ENCODE results near the gene FKBP1A. TPM values are rescaled to one million over a fixed set of nuclear protein-coding genes. Genes with fewer than 3 reads are reported as not detected.

Gene FKBP1A
- total and polyA plus RNA-seq, 9 donors, result 64.7 to 697 (median 154) TPM

DNA sequence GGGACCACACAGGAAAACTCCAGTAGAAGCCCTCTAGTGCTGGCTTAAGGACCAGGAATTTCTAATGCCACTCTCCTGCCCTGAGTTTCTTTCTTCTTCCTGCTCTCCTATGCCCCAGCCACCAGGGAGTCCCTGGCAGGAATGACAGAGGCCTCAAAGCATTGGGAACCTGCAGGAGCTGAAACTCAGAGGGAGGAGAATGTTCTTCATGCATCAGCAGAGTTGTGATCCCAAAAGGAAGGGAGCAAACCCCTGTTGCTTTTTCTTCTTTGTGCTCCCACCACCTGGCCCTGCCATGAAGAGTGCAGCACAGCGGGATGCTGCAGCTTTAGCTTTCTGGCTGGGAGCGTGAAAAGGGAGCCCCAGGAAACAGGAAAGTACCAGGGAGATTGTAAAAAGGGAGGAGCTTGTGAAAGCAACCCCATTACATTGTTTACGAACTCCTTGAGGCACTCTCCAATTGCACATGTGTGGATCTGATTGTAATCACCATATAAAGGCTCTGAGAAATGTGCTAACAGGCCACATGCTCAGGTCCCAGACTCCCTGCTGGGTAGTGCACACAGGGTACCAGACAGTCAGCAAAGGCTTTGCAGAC, 34.7 kb upstream of the FKBP1A start:
- TF ChIP-seq, protein P1, sequence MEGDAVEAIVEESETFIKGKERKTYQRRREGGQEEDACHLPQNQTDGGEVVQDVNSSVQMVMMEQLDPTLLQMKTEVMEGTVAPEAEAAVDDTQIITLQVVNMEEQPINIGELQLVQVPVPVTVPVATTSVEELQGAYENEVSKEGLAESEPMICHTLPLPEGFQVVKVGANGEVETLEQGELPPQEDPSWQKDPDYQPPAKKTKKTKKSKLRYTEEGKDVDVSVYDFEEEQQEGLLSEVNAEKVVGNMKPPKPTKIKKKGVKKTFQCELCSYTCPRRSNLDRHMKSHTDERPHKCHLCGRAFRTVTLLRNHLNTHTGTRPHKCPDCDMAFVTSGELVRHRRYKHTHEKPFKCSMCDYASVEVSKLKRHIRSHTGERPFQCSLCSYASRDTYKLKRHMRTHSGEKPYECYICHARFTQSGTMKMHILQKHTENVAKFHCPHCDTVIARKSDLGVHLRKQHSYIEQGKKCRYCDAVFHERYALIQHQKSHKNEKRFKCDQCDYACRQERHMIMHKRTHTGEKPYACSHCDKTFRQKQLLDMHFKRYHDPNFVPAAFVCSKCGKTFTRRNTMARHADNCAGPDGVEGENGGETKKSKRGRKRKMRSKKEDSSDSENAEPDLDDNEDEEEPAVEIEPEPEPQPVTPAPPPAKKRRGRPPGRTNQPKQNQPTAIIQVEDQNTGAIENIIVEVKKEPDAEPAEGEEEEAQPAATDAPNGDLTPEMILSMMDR (IDR thresholded peaks at IDR 0.05), result no peak
- TF ChIP-seq POLR2A (IDR thresholded peaks at IDR 0.05) (no peak), EP300 (IDR thresholded peaks at IDR 0.05) (no peak)
- Histone ChIP-seq H3K36me3 (no peaks in the 10 kb centered on the region), H3K9me3 (no peaks in the 10 kb centered on the region), H3K4me3 (no peak overlapping the region), H3K4me1 (ENCODE audit: insufficient read depth) (no peaks in the 10 kb centered on the region), H3K27me3 (no peaks in the 10 kb centered on the region), H3K27ac (no peak overlapping the region)
- intact Hi-C loops (cut with DNase I), result no loop called here
- WGBS, 3 donors, result 19 to 23% (median 20%) methylated on average over 3 of the region's 3 CpGs
- no peak for DNase-seq

DNA sequence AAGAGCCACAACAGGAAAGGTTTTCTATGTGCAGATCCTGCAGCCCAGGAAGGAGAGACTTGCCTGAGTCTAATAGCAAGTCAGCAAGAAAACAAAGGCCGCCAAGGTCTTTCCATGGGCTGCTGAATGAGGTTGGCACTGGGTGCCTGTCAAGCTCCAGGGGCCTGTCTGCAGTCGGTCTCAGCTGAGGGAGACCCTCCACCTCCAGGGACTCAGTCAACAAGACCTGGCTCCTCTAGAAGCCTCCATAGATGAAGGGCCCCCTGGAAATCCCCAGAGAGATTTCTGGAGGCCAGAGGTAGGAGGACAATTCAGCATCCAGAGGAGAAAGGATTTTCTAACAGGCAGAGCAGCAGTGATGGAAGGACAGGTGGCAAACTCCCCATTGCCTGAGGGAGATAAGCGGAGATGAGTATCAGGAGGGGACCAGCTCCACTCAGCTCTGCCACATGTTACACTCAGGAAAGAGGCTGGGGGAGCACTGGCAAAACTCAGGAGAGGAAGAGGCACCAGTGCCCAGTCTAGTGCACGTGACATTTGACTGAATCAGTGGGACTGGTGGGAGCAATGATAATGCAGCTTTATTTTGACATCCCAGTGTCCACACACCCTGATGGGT, 33.5 kb upstream of the FKBP1A start:
- no peak overlapping the region for H3K27ac ChIP-seq
- H3K9me3 ChIP-seq, result no peaks in the 10 kb centered on the region
- TF ChIP-seq, protein P1 (IDR thresholded peaks at IDR 0.05), result no peak
- TF ChIP-seq EP300 (IDR thresholded peaks at IDR 0.05) (no peak), POLR2A (IDR thresholded peaks at IDR 0.05) (no peak)
- H3K4me3 ChIP-seq, result no peak overlapping the region
- DNase-seq, result no peak
- intact Hi-C loops (cut with DNase I), result no loop called here
- no peaks in the 10 kb centered on the region for H3K27me3 ChIP-seq
- no peaks in the 10 kb centered on the region for H3K4me1 ChIP-seq (ENCODE audit: insufficient read depth)
- 55 to 65% (median 65%) methylated on average over 4 of the region's 4 CpGs for WGBS, 3 donors
- no peaks in the 10 kb centered on the region for H3K36me3 ChIP-seq

DNA sequence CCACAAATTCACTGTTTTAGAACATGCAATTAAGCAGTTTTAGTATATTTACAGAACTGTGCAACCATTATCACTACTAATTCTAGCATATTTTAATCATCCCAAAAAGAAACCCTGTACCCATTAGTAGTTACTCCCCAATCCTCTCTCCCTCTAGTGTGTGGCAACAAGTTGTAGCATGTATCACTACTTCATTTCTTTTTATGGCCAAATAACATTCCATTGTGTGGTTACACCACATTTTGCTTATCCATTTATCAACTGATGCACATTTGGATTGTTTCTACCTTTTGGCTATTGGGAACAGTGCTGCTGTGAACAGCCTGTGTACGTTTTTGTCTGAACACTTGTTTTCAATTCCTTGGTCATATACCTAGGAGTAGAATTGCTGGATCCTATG, 31.5 kb upstream of the FKBP1A start:
- TF ChIP-seq, protein P1 (IDR thresholded peaks at IDR 0.05), result no peak
- no peaks in the 10 kb centered on the region for H3K36me3 ChIP-seq
- H3K4me1 ChIP-seq (ENCODE audit: insufficient read depth), result no peaks in the 10 kb centered on the region
- H3K9me3 ChIP-seq, result no peaks in the 10 kb centered on the region
- no peaks in the 10 kb centered on the region for H3K27me3 ChIP-seq
- H3K27ac ChIP-seq, result no peak overlapping the region
- no peak overlapping the region for H3K4me3 ChIP-seq
- DNase-seq, result no peak
- intact Hi-C loops (cut with DNase I), result no loop called here
- WGBS, 3 donors, result 50 to 62% (median 54%) methylated on average over 1 of the region's 1 CpG

DNA sequence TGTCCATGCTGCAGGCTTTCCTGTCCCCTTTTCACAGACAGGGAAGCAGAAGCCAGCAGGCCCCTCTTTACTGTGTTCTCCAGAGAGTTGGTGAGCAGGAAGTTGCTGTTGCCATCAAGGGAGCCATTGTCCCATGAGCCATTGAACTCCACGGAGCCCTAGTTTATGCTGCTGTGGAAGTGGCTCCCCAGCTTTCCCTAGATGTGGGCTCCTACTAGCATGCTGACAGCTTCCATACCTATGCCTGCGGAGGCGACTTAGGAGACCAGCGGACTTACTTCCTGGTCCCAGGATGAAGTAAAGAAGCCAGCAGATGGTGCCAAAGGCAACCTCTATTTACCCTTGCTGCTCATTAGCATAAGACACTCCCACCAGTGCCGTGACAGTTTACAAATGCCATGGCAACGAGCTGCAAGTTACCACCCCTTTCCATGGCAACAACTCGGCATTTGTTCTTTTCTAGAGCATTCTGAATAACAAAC, 30.8 kb upstream of the FKBP1A start:
- no peak overlapping the region for H3K27ac ChIP-seq
- 24 to 37% (median 30%) methylated on average over 7 of the region's 7 CpGs for WGBS, 3 donors
- intact Hi-C loops (cut with DNase I), result no loop called here

More for the DNA sequence above, 30.8 kb upstream of the FKBP1A start:
- no peak overlapping the region for H3K4me3 ChIP-seq
- TF ChIP-seq POLR2A (IDR thresholded peaks at IDR 0.05) (no peak), EP300 (IDR thresholded peaks at IDR 0.05) (no peak)
- TF ChIP-seq, protein P1 (IDR thresholded peaks at IDR 0.05), result no peak
- no peaks in the 10 kb centered on the region for H3K9me3 ChIP-seq
- no peak for DNase-seq
- no peaks in the 10 kb centered on the region for H3K36me3 ChIP-seq
- no peaks in the 10 kb centered on the region for H3K27me3 ChIP-seq
- no peaks in the 10 kb centered on the region for H3K4me1 ChIP-seq (ENCODE audit: insufficient read depth)
